NCI-H345 (cell line): ENCODE results near the gene DGKH.
A peak's percentile ranks its signal among the peaks of the same experiment; 100 is the strongest.
"Not testable (repeated sequence)": the region's sequence is repeated elsewhere in the genome, so short reads cannot be mapped to it uniquely, and the experiment has no call there.

Source experiments
- DNase-seq: peaks from one replicate; lab custom pipeline; 2025; lab: John Stamatoyannopoulos, UW

Gene DGKH

DNA sequence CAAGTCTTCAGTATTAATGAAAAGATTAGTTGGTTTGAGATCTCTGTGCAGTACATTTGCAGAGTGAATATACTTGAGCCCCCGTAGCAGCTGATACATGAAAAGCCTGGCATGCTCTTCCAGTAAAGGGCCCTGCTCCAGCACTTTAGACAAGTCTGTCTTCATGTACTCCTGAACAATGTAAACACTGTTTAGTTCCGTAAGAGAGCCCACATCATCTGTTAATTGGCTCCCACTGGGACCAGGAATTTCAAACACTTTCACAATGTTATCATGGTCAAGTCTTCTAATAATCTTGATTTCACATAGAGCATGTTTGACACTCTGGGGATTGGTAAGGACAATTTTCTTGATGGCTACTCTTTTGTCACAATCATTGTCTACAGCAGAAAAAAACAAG is 22.2 kb downstream of the DGKH start:
- not testable (repeated sequence) for DNase-seq

GRCh38 chr13:42071179-42071578 is 22.7 kb downstream of the DGKH start:
- not testable (repeated sequence) for DNase-seq

DNA sequence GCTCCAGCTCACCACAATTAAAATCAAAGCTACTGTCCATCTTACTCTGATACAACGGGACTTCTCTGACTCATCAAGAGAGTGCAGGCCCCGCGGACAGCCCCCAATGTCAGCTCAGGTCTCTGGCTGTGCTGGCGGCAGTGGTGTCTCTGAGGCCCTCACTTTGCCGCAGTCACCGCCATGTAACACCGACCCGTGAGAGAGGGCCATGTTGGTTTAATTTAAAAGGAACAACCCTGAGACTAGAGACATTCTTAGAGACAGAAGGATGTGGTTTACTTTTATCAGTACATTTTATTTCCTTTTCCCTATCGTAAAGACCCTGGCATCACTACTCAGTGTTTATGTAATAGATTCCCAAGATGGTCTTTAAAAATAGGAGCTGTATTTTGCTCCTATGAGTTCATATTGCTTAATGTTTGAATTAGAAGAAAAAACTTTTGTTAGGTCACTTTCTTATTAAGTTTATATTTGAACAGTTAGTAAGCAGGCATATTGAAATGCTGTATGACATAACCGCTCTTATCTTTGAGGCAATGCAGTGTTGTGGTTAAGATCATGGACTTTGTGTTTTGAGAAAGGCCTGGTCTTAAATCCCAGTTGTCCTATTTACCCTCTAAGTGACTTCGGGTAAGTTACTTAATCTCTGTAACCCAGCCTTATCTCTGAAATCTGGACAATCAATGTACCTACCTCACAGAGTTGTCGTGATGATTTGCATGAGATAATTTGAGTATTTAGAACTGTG is 23.4 kb downstream of the DGKH start:
- DNase-seq = no peak

DNA sequence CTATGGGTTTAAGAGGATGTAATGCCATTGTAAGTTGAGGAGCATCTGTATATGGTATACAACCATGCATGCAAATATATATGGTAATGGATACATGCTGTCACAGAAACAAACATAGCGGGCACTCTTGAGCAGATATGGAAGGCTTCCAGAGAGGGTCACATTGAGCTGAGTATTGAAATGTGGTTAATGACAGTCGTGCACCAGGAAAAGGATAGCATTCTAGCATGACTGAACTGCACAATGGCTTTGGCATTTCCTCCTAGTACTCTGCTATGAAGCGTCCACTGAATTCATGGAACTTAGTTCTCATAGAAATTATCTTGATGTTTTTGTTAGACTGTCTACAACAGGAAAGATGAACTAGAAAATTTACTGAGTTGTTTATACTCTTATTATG is 25.2 kb downstream of the DGKH start:
- no peak for DNase-seq

GRCh38 chr13:42075517-42075916 is 27.1 kb downstream of the DGKH start:
- no peak for DNase-seq

DNA sequence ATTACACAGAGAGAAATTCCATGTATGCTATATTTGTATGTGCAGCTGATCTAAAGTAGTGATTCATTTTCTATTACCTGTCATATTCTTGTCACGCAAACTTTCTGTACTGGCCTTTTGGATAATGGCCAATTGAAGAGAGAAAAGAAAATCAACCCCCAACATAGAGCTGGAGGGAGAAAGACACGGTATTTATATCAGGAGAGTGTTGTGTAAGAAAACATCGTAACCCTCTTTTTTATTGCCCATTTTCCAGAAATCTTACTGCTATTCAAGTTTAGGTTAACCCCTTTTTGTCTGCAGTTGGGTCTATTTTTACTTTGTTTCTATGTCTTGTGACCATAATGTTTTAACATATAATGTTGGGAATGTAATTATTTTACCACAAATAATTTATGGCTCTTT is 27.9 kb downstream of the DGKH start:
- no peak for DNase-seq

DNA sequence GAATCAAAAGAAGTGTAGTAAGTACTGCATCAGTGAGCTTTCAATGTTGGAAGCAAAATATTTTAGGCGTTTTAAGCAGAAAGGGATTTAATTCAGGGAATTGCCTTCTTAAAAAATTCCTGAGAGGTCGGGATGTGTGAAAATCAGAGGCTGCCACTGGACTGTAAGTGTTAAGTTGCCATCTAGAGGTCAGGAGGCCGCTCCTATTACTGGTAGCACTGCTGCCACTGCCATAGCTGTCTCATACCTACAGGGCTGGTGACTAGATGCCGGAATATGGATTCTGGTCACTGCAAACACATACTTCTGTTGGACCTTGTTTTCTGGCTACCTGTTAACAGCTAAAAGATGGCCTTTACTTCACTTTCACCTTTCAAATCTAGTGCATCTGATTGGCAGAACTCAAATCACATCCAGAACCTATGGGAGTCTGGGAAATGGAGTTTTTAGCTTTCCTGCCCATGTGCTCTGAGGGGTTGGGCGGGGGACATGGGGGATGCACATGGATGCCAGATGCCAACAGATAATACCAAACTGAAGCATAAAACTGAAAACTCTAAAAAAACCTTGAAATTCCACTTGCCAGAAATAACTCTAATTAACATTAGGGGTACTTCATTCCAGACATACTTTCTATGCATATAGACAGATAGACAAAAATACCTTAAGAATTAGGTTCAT is 29.8 kb downstream of the DGKH start:
- DNase-seq = no peak

GRCh38 chr13:42083138-42083770 is 34.8 kb downstream of the DGKH start:
- DNase-seq = no peak

GRCh38 chr13:42084722-42085121 is 36.3 kb downstream of the DGKH start:
- no peak for DNase-seq

- DNase-seq = no peak
Observed at GRCh38 chr13:42086582-42086981, 38.1 kb downstream of the DGKH start.

- no peak for DNase-seq
Observed at GRCh38 chr13:42094516-42095040, 46.1 kb downstream of the DGKH start.

- not testable (repeated sequence) for DNase-seq
Observed at GRCh38 chr13:42096222-42096621, 47.8 kb downstream of the DGKH start.

DNA sequence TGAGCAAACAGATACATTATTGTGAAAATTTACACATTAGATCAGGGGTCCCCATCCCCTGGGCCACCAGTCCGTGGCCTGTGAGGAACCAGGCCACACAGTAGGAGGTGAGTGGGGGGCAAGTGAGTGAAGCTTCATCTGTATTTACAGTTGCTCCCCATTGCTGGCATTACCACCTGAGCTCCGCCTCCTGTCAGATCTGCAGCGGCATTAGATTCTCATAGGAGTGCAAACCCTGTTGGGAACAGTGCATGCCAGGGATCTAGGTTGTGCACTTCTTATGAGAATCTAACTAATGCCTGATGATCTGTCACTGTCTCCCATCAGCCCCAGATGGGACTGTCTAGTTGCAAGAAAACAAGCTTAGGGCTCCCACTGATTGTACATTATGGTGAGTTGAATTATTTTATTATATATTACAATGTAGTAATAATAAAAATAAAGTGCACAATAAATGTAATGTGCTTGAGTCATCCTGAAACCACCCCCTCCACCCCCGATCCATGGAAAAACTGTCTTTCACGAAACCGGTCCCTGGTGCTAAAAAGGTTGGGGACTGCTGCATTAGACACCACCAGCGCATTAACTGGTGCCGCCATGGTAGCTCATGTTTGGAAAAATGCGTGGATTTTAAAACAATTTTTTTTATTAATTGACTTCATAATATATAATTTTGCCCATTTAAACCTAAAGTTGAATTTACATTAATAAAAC is 51.7 kb downstream of the DGKH start:
- no peak for DNase-seq

DNA sequence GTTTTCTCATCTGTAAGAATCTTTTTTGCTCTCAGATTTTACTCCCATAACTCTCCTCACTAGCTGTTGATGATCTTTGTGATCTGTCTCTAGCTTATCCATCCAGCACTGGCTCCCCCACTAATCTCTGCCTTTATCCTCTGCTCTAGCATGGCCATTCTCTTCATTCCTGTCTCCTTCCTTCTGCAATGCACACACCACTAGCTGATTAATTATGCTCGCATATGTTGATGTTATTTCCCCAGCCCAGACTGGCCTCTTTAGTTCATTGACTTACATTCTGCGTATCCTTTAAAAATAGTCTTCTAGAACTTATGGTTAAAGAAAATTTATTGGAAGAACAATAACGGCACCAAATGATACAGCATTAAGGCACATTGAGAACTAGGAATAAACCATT is 52.5 kb downstream of the DGKH start:
- DNase-seq = no peak

- DNase-seq = peak; percentile 50
Observed at GRCh38 chr13:42101821-42102585, 53.6 kb downstream of the DGKH start.

GRCh38 chr13:42102961-42103865 is 54.8 kb downstream of the DGKH start:
- DNase-seq = peak; percentile 0

- DNase-seq = peak; percentile 70
Observed at GRCh38 chr13:42106998-42107397, 58.5 kb downstream of the DGKH start.

DNA sequence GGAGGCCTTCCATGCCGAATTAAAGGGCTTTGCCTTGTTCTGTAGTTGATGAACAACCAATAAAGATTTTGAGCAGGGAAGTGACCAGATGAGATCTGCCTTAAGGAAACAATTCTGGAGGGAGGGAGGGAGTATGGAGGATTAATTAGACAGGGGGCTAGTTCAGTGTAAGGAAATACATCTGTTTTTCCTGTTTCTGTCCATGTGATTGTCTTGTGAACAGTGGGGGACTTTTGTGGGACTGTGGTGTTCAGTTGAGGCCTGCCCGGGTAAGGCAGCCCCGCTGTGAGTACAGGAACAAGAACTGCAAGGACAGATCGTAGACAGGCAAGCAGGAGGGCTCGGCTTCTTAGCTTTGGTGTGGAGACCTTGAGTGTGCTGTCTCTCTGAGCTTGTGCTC is 59.0 kb downstream of the DGKH start:
- DNase-seq = peak; percentile 70

DNA sequence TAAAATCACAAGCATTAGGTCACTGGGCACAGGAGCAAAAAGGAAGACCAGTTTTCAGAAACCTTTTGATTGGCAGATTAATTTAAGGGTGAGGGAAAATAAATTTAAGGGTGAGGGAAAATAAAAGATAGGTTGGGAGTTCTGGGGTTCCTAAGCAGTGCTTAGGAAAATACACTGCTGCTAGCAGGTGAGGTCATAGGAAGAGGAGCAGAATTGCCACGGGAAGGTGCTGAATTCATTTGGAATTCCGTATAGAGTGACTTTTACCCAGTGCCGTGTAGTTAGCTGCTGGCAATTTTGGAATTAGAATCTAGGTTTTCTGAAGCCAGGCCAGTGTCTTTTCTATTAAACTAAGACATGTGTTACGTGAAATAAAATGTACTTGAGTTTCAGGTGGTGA is 59.8 kb downstream of the DGKH start:
- DNase-seq = no peak

DNA sequence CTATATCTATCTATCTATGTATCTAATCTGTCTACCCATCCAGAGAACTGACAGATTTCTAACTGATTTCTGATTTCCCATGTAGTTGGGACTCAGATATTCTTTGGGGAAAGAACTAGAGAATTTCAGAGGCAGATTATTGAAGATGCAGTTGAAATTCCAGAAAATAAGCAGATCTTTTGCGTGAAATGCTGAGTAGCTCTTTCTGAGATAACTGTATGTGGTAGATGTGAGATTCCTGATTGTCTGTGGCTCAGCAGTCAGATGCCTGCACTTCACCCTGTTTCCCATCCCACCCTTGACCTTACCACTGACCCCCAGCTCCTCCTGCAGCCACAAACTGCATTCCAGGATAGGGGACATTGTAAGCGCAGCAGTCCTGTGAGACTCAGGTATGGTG is 61.5 kb downstream of the DGKH start:
- DNase-seq = no peak
